Smooth muscle cell (in vitro differentiated cells): ENCODE data around the gene RANBP2. TPM values are rescaled to one million over a fixed set of nuclear protein-coding genes. Genes with fewer than 3 reads are reported as not detected.
"Not testable (repeated sequence)": the region's sequence is repeated elsewhere in the genome, so short reads cannot be mapped to it uniquely, and the experiment has no call there.

Experiments
- DNase-seq: peaks from one replicate; lab custom pipeline; 2025; ENCODE audit not compliant: unreplicated experiment; lab: John Stamatoyannopoulos, UW
- H2AFZ ChIP-seq: fragments of 200-600 bp; sonication (generic); 2 replicates; pipeline ENCODE4 v1.6.0; 2016; ENCODE audit warnings: antibody characterized with exemption, low read depth, mild to moderate bottlenecking
- H3F3A ChIP-seq: fragments of 200-600 bp; sonication (generic); 2 replicates; pipeline ENCODE4 v1.6.0; 2017; ENCODE audit warnings: antibody characterized with exemption, low read depth
- H3K27ac ChIP-seq: fragments of 200-600 bp; sonication (generic); 2 replicates; pipeline ENCODE4 v1.5.1; 2016; ENCODE audit warnings: low read depth, mild to moderate bottlenecking
- H3K27me3 ChIP-seq: fragments of 200-600 bp; sonication (generic); 2 replicates; pipeline ENCODE4 v1.6.1; 2016; ENCODE audit warnings: low read depth, mild to moderate bottlenecking
- H3K36me3 ChIP-seq: fragments of 200-600 bp; sonication (generic); 2 replicates; pipeline ENCODE4 v1.5.1; 2016; ENCODE audit warnings: low read depth
- H3K4me1 ChIP-seq: fragments of 200-600 bp; sonication (generic); 2 replicates; pipeline ENCODE4 v1.5.1; 2016; ENCODE audit warnings: low read depth
- H3K4me2 ChIP-seq: fragments of 200-600 bp; sonication (generic); 2 replicates; pipeline ENCODE4 v1.6.0; 2016; ENCODE audit warnings: mild to moderate bottlenecking
- H3K4me3 ChIP-seq: fragments of 200-600 bp; sonication (generic); 2 replicates; pipeline ENCODE4 v1.5.1; 2016; ENCODE audit warnings: mild to moderate bottlenecking
- H3K79me2 ChIP-seq: fragments of 200-600 bp; sonication (generic); 2 replicates; pipeline ENCODE4 v1.6.0; 2016; ENCODE audit warnings: low read depth, mild to moderate bottlenecking
- H3K9ac ChIP-seq: fragments of 200-600 bp; sonication (generic); 2 replicates; pipeline ENCODE4 v1.6.0; 2016; ENCODE audit warnings: low read depth
- H3K9me3 ChIP-seq: fragments of 200-600 bp; sonication (generic); replicated peaks from 2 replicates; pipeline ENCODE4 v1.5.1; 2016; ENCODE audit warnings: low read depth
- H4K20me1 ChIP-seq: fragments of 200-600 bp; sonication (generic); 2 replicates; pipeline ENCODE4 v1.6.0; 2016; ENCODE audit warnings: low read depth
- CTCF ChIP-seq: fragments of 200-600 bp; sonication (generic); IDR thresholded peaks from 2 replicates; pipeline ENCODE4 v1.5.1; 2017; ENCODE audit warnings: borderline replicate concordance, mild to moderate bottlenecking, antibody characterized with exemption; ENCODE audit not compliant: insufficient read depth, poor library complexity, severe bottlenecking
- WGBS: methylation state at CpG from one replicate; pipeline ENCODE4 v1.1.7; 2016; ENCODE audit warnings: low lambda C conversion rate; 5-methylcytosine and 5-hydroxymethylcytosine counted together
- polyA plus RNA-seq: library from polyadenylated mRNA; unstranded; fragments of >200 nt; fragmentation: Nextera tagmentation; extraction: Ambion mirVana; gene quantifications from 2 replicates; pipeline ENCODE4 v1.2.1, GENCODE V29; 2016
- total RNA-seq: library from RNA; depleted of rRNA; stranded (reverse); fragments of >200 nt; gene quantifications from 2 replicates; pipeline ENCODE4 v1.2.3, GENCODE V29; 2014

Gene RANBP2
- 56.9 and 79.1 TPM in 2 replicates for total RNA-seq
- 7.8 and 8.0 TPM in 2 replicates for polyA plus RNA-seq

GRCh38 chr2:108719149-108720044, at the start of gene RANBP2:
TSS of gene RANBP2 (plus strand) at chr2:108719482. CDS start at chr2:108719607, 125 bp downstream.
- Histone ChIP-seq H3K79me2 (peaks cover 49% of the 10 kb centered on the region), H3K4me3 (peak within 1 kb of the TSS; percentile 76), H3K27me3 (no peaks in the 10 kb centered on the region), H3F3A (no peaks in the 10 kb centered on the region), H3K4me2 (peak within 1 kb of the TSS; percentile 79), H3K27ac (peak within 1 kb of the TSS; percentile 94), H3K36me3 (no peaks in the 10 kb centered on the region), H2AFZ (peak within 1 kb of the TSS; percentile 81), H3K9me3 (no peaks in the 10 kb centered on the region), H3K9ac (peak within 1 kb of the TSS; percentile 92), H4K20me1 (peaks cover 29% of the 10 kb centered on the region), H3K4me1 (peaks cover 4% of the 10 kb centered on the region)
- WGBS = under 1% methylated on average over 84 of the region's 97 CpGs
- TF ChIP-seq CTCF = no peak
- peak; percentile 67 for DNase-seq

- H3K27ac ChIP-seq, H3K36me3 ChIP-seq, H3K4me1 ChIP-seq, H3K9me3 ChIP-seq, H3K79me2 ChIP-seq, H3F3A ChIP-seq, DNase-seq, H2AFZ ChIP-seq, H3K27me3 ChIP-seq, H3K9ac ChIP-seq, H4K20me1 ChIP-seq, H3K4me2 ChIP-seq, H3K4me3 ChIP-seq: not testable (repeated sequence)
- 92% methylated on average over 1 of the region's 1 CpG for WGBS
These were observed 49.0 kb upstream of the RANBP2 start for GRCh38 chr2:108670282-108670681.

GRCh38 chr2:108672200-108672805, 47.0 kb upstream of the RANBP2 start:
- not testable (repeated sequence) for H4K20me1 ChIP-seq, H3K9me3 ChIP-seq, H3K4me1 ChIP-seq, H3K4me3 ChIP-seq, H3K9ac ChIP-seq, DNase-seq, H2AFZ ChIP-seq, H3K79me2 ChIP-seq, H3K27me3 ChIP-seq, H3K4me2 ChIP-seq, H3F3A ChIP-seq, H3K36me3 ChIP-seq, H3K27ac ChIP-seq
- WGBS = 92% methylated on average over 2 of the region's 6 CpGs

GRCh38 chr2:108676522-108676921, 42.8 kb upstream of the RANBP2 start:
- H3K79me2 ChIP-seq, H3K9me3 ChIP-seq, H3K9ac ChIP-seq, H3K36me3 ChIP-seq, DNase-seq, H3F3A ChIP-seq, H3K27ac ChIP-seq, H4K20me1 ChIP-seq, H3K4me3 ChIP-seq, H3K27me3 ChIP-seq, H3K4me1 ChIP-seq, H2AFZ ChIP-seq, H3K4me2 ChIP-seq: not testable (repeated sequence)
- 100% methylated on average over 1 of the region's 1 CpG for WGBS

GRCh38 chr2:108677239-108677744, 42.0 kb upstream of the RANBP2 start:
- not testable (repeated sequence) for H3K4me1 ChIP-seq, H3K4me3 ChIP-seq, H3K9ac ChIP-seq, H3K27ac ChIP-seq, H2AFZ ChIP-seq, H3K9me3 ChIP-seq, H3K79me2 ChIP-seq, DNase-seq, H3F3A ChIP-seq, H3K36me3 ChIP-seq, H3K4me2 ChIP-seq, H4K20me1 ChIP-seq, H3K27me3 ChIP-seq
- WGBS = 96% methylated on average over 4 of the region's 4 CpGs

- not testable (repeated sequence) for H3K36me3 ChIP-seq, H3K9ac ChIP-seq, H3F3A ChIP-seq, H3K9me3 ChIP-seq, H2AFZ ChIP-seq, H3K79me2 ChIP-seq, DNase-seq, H4K20me1 ChIP-seq, H3K27me3 ChIP-seq, H3K4me3 ChIP-seq, H3K4me2 ChIP-seq, H3K4me1 ChIP-seq
- H3K27ac ChIP-seq = peak overlapping the region; percentile 19
- 44% methylated on average over 4 of the region's 4 CpGs for WGBS
These were observed 41.1 kb upstream of the RANBP2 start for GRCh38 chr2:108678198-108678651.

GRCh38 chr2:108680805-108681204, 38.5 kb upstream of the RANBP2 start:
- not testable (repeated sequence) for H3K4me3 ChIP-seq, H3F3A ChIP-seq, H3K4me2 ChIP-seq, H3K9ac ChIP-seq, H3K27ac ChIP-seq, DNase-seq, H2AFZ ChIP-seq, H3K27me3 ChIP-seq, H3K79me2 ChIP-seq, H4K20me1 ChIP-seq, H3K4me1 ChIP-seq, H3K9me3 ChIP-seq
- WGBS = 50% methylated on average over 2 of the region's 2 CpGs
- H3K36me3 ChIP-seq = peaks cover 14% of the 10 kb centered on the region
